GM12878 (cell line): ENCODE data around the gene MRPS9. TPM values are rescaled to one million over a fixed set of nuclear protein-coding genes. Genes with fewer than 3 reads are reported as not detected.

Experiments
- ATAC-seq: fragments of 200-7000 bp; cut with Tn5 transposase; 3 replicates; pipeline ENCODE4 v1.9.1; 2020; ENCODE audit warnings: mild to moderate bottlenecking, moderate library complexity
- BruUV-seq: library from RNA; stranded (reverse); fragments of 400-500 nt; replicated peaks from 2 replicates; lab custom pipeline; 2021; lab: Mats Ljungman, UMichigan
- CTCF ChIA-PET: fragments of 300-600 bp; sonication (Branson Sonifier 250); formaldehyde crosslinking; extraction: SDS; loops from one replicate; lab custom pipeline; 2021; ENCODE audit warnings: inconsistent platforms; lab: Yijun Ruan, JAX
- POLR2A ChIA-PET: fragments of 350-600 bp; formaldehyde crosslinking; extraction: SDS; loops from one replicate; lab custom pipeline; 2021; ENCODE audit warnings: inconsistent platforms; lab: Charles Lee
- RAD21 ChIA-PET: fragments of 300-600 bp; sonication (Branson Sonifier 250); formaldehyde crosslinking; loops from one replicate; lab custom pipeline; 2023; ENCODE audit warnings: antibody characterized with exemption; ENCODE audit not compliant: unreplicated experiment; lab: Charles Lee
- SMC1A ChIA-PET: fragments of 300-600 bp; sonication (Branson Sonifier 250); formaldehyde crosslinking; loops from one replicate; lab custom pipeline; 2023; ENCODE audit not compliant: unreplicated experiment, uncharacterized antibody; lab: Charles Lee
- DNase-seq: peaks from one replicate; pipeline ENCODE4 v3.0.0-alpha.2; 2011; ENCODE audit warnings: low read depth, low spot score
- FAIRE-seq: peaks from 3 replicates; lab custom pipeline; 2011; peaks lifted over from hg19 to GRCh38; lab: Jason Lieb, UNC
- H2AFZ ChIP-seq: 2 replicates; pipeline ENCODE4 v1.6.0; 2011; ENCODE audit warnings: low read depth, low read length, control low read depth; ENCODE audit not compliant: control insufficient read depth
- H3K27ac ChIP-seq: 2 replicates; pipeline ENCODE4 v1.5.1; 2011; ENCODE audit warnings: control low read depth; ENCODE audit not compliant: control insufficient read depth, insufficient read depth
- H3K27me3 ChIP-seq, 2 experiments: replicated peaks in 1 of 2; 2 replicates each; pipeline versions ENCODE4 v1.6.0 to v1.6.1; 2011; ENCODE audit warnings: low read length in 1 of 2; ENCODE audit not compliant: control insufficient read depth in 2 of 2, insufficient read depth in 2 of 2
- H3K36me3 ChIP-seq, 2 experiments: 2 replicates each; pipeline ENCODE4 v1.5.1; 2011; ENCODE audit warnings: low read length in 1 of 2; ENCODE audit not compliant: control insufficient read depth in 2 of 2, insufficient read depth in 2 of 2
- H3K4me1 ChIP-seq: 2 replicates; pipeline ENCODE4 v1.6.1; 2011; ENCODE audit warnings: mild to moderate bottlenecking, low read length, moderate library complexity, mixed read lengths; ENCODE audit not compliant: control insufficient read depth, insufficient read depth
- H3K4me2 ChIP-seq: 2 replicates; pipeline ENCODE4 v1.6.0; 2011; ENCODE audit warnings: control low read depth; ENCODE audit not compliant: control insufficient read depth, insufficient read depth
- H3K4me3 ChIP-seq: fragments of 200-600 bp; sonication (generic); 2 replicates; pipeline ENCODE4 v1.5.1; 2016
- H3K79me2 ChIP-seq: 2 replicates; pipeline ENCODE4 v1.6.0; 2011; ENCODE audit warnings: low read length; ENCODE audit not compliant: control insufficient read depth, insufficient read depth
- H3K9ac ChIP-seq: 2 replicates; pipeline ENCODE4 v1.8.0; 2011; ENCODE audit warnings: low read length, control low read depth, mixed read lengths; ENCODE audit not compliant: control insufficient read depth, insufficient read depth
- H3K9me3 ChIP-seq: replicated peaks from 3 replicates; pipeline ENCODE4 v1.5.1; 2011; ENCODE audit warnings: mild to moderate bottlenecking, low read length; ENCODE audit not compliant: control insufficient read depth, insufficient read depth
- H4K20me1 ChIP-seq: 2 replicates; pipeline ENCODE4 v1.6.0; 2011; ENCODE audit not compliant: control insufficient read depth, insufficient read depth
- CBX5 ChIP-seq: sonication (generic); IDR thresholded peaks from 2 replicates; pipeline ENCODE4 v1.6.1; 2016; ENCODE audit warnings: low read depth, moderate library complexity, mild to moderate bottlenecking, inconsistent platforms
- CREM ChIP-seq: IDR thresholded peaks from 2 replicates; pipeline ENCODE4 v1.6.1; 2014; ENCODE audit warnings: antibody characterized with exemption, low read depth
- JUNB ChIP-seq: IDR thresholded peaks from 2 replicates; pipeline ENCODE4 v1.6.1; 2016; ENCODE audit warnings: antibody characterized with exemption, mild to moderate bottlenecking
- NFXL1 ChIP-seq: fragments of 450-650 bp; IDR thresholded peaks from 2 replicates; pipeline ENCODE4 v1.6.1; 2017; ENCODE audit warnings: antibody characterized with exemption, mild to moderate bottlenecking, borderline replicate concordance
- RUNX3 ChIP-seq: IDR thresholded peaks from 2 replicates; pipeline ENCODE4 v1.6.1; 2012; ENCODE audit warnings: low read length, inconsistent platforms
- SKIL ChIP-seq: fragments of 450-650 bp; IDR thresholded peaks from 2 replicates; pipeline ENCODE4 v1.6.1; 2017; ENCODE audit warnings: mild to moderate bottlenecking, low read depth, inconsistent platforms; ENCODE audit not compliant: poor library complexity, severe bottlenecking
- WGBS: methylation state at CpG from one replicate; pipeline ENCODE4 v1.1.6; 2016; ENCODE audit warnings: low lambda C conversion rate; ENCODE audit not compliant: insufficient replicate concordance, insufficient coverage; ENCODE audit errors: missing lambda C conversion rate; 5-methylcytosine and 5-hydroxymethylcytosine counted together
- in situ Hi-C: fragments of 300-500 bp; cut with MboI; formaldehyde crosslinking; loops from 9 replicates; pipeline ENCODE4 v1.14.3; 2018; ENCODE audit warnings: mixed read lengths
- intact Hi-C: fragments of 100-400 bp; cut with micrococcal nuclease; formaldehyde crosslinking; loops from one replicate; pipeline ENCODE4 v1.14.2; 2022; ENCODE audit not compliant: unreplicated experiment
- polyA plus RNA-seq, 11 experiments: library from polyadenylated mRNA; depleted of rRNA in 4 of 11; unstranded in 6 of 11; stranded (reverse) in 5 of 11; fragments of >200 nt; fragmentation: Nextera tagmentation in 4 of 11; fragmentation: Illumina TruSeq in 1 of 11; extraction: Ambion mirVana in 4 of 11; extraction: Trizol in 1 of 11; gene quantifications; 1 replicate in 1 of 11; 2 replicates in 10 of 11; pipeline versions ENCODE4 v1.2.1 to v1.2.3, GENCODE V29; 2011 to 2016; ENCODE audit warnings: inconsistent platforms in 2 of 11, missing spikeins in 2 of 11, low read depth in 1 of 11
- total RNA-seq, 4 experiments: library from RNA; depleted of rRNA in 3 of 4; stranded (reverse); fragments of >200 nt in 3 of 4; fragmentation: Illumina TruSeq in 1 of 4; extraction: Trizol in 1 of 4; gene quantifications; 2 replicates each; pipeline versions ENCODE4 v1.2.1 to v1.2.3, GENCODE V29; 2013 to 2021

MRPS9 gene
- total and polyA plus RNA-seq, 10 of the 15 experiments (the other 5 are each of a cell fraction or from before 2014, with no cell fraction given), result 39.1 to 111 (median 63.4) TPM

- TF ChIP-seq SKIL, result no peak
Measured at GRCh38 chr2:105071379-105071778, 33.5 kb downstream of the MRPS9 start (continued).

- TF ChIP-seq CBX5 (0 out of 2 replicates have a peak, but pooled peaks have one; percentile 31), CREM (peak; percentile 29; the same call in 1 of the 2 replicates), JUNB (peak; percentile 27; the same call in 1 of the 2 replicates), NFXL1 (no peak), RUNX3 (peak; percentile 80)
- Histone ChIP-seq H3K9ac (no peak overlapping the region; the same call in 1 of the 2 replicates), H3K27me3 (no peaks in the 10 kb centered on the region), H3K4me3 (no peak overlapping the region), H3K9me3 (no peaks in the 10 kb centered on the region), H3K4me2 (no peak overlapping the region; the same call in 1 of the 2 replicates), H3K36me3 (peaks cover 0 to 8% of the 10 kb centered on the region in 2 experiments; a peak in 2 of 4 replicates), H3K79me2 (no peaks in the 10 kb centered on the region; the same call in 1 of the 2 replicates), H2AFZ (no peak overlapping the region), H3K4me1 (peaks cover 5% of the 10 kb centered on the region; the same call in 1 of the 2 replicates), H3K27ac (peak overlapping the region; percentile 13; the same call in 1 of the 2 replicates), H4K20me1 (no peaks in the 10 kb centered on the region)
- POLR2A ChIA-PET, result interaction anchor here (1.0 kb wide), 1 partner anchor 34 kb away, joined by 4 read pairs; the partner anchor contains the start of gene MRPS9
- ATAC-seq, result peak; percentile 96
- RAD21 ChIA-PET, result interaction anchor here (1.1 to 1.7 kb wide), 4 partner anchors 16 to 96 kb away, joined by 4 to 5 read pairs (median 4); partner anchors contain the start of gene MRPS9
- 0% methylated on average over 2 of the region's 2 CpGs for WGBS
- peak; percentile 32 for DNase-seq
- in situ Hi-C loops (no loop called here), intact Hi-C loops (no loop called here)
- BruUV-seq, result no TSS peak
- CTCF ChIA-PET, result interaction anchor here (0.7 to 1.4 kb wide), 5 partner anchors 10 to 164 kb away, joined by 3 to 5 read pairs (median 3); no protein-coding TSS in a partner anchor
- peak; percentile 79 for FAIRE-seq
- SMC1A ChIA-PET, result interaction anchor here (0.8 to 1.9 kb wide), 4 partner anchors 14 to 802 kb away, joined by 3 to 7 read pairs (median 3); no protein-coding TSS in a partner anchor
Measured at GRCh38 chr2:105072039-105072438, 34.2 kb downstream of the MRPS9 start.
